Calu3 (cell line): Measurements from ENCODE around the gene OR1S1. TPM values are rescaled to one million over a fixed set of nuclear protein-coding genes. Genes with fewer than 3 reads are reported as not detected.

Experiments used
- BruUV-seq: library from RNA; stranded (reverse); fragments of 400-500 nt; replicated peaks from 2 replicates; lab custom pipeline; 2021; lab: Mats Ljungman, UMichigan
- CTCF ChIA-PET: fragments of 300-600 bp; sonication (Branson Sonifier 250); formaldehyde crosslinking; loops from one replicate; lab custom pipeline; 2022; ENCODE audit warnings: antibody characterized with exemption; lab: Charles Lee
- DNase-seq: peaks from one replicate; pipeline ENCODE4 v3.0.0; 2022
- H3K27ac Mint-ChIP-seq: one replicate; pipeline ENCODE4 v1.8.0; 2022; ENCODE audit warnings: mixed read lengths; ENCODE audit not compliant: unreplicated experiment
- H3K27me3 Mint-ChIP-seq: one replicate; pipeline ENCODE4 v1.8.0; 2022; ENCODE audit warnings: mixed read lengths; ENCODE audit not compliant: unreplicated experiment
- H3K36me3 Mint-ChIP-seq: one replicate; pipeline ENCODE4 v1.8.0; 2022; ENCODE audit warnings: mild to moderate bottlenecking, moderate library complexity, mixed read lengths; ENCODE audit not compliant: insufficient read depth, unreplicated experiment
- H3K4me1 Mint-ChIP-seq: one replicate; pipeline ENCODE4 v1.8.0; 2022; ENCODE audit warnings: mild to moderate bottlenecking, low read depth, mixed read lengths; ENCODE audit not compliant: unreplicated experiment
- H3K4me3 Mint-ChIP-seq: one replicate; pipeline ENCODE4 v1.8.0; 2022; ENCODE audit warnings: mild to moderate bottlenecking, low read depth, moderate library complexity, mixed read lengths; ENCODE audit not compliant: unreplicated experiment
- H3K9me3 Mint-ChIP-seq: one replicate; pipeline ENCODE4 v1.8.0; 2022; ENCODE audit warnings: low read depth, mixed read lengths; ENCODE audit not compliant: unreplicated experiment
- intact Hi-C: fragments of 100-400 bp; cut with micrococcal nuclease; formaldehyde crosslinking; loops from one replicate; pipeline ENCODE4 v1.10.0; 2022; ENCODE audit not compliant: unreplicated experiment
- total RNA-seq: library from RNA; stranded (reverse); gene quantifications from 2 replicates; pipeline ENCODE4 v1.2.3, GENCODE V29; 2022
- TF ChIP-seq, protein P1 (sequence below): fragments of 200-600 bp; IDR thresholded peaks from one replicate; pipeline ENCODE4 v1.8.0; 2022; ENCODE audit warnings: antibody characterized with exemption; ENCODE audit not compliant: unreplicated experiment

Gene OR1S1
- total RNA-seq, 1 experiment from 2014 or later, result not detected

DNA sequence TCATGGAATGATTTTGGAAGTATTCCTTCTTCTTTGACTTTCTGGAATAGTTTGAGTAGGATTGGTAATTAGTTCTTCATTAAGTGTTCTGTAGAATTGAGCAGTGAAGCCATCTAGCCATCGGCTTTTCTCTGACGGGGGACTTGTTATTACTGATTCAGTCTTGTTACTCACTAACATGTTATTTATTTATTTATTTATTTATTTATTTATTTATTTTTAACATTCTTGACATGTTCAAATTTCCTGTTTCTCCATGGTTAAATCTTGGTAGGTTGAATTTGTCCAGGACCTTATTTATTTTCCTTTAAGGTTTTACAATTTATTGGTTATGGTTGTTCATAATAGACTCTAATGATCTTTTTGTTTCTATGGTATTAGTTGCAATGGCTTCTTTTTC lies 31.4 kb downstream of the OR1S1 start:
- no peak for DNase-seq
- TF ChIP-seq, protein P1, sequence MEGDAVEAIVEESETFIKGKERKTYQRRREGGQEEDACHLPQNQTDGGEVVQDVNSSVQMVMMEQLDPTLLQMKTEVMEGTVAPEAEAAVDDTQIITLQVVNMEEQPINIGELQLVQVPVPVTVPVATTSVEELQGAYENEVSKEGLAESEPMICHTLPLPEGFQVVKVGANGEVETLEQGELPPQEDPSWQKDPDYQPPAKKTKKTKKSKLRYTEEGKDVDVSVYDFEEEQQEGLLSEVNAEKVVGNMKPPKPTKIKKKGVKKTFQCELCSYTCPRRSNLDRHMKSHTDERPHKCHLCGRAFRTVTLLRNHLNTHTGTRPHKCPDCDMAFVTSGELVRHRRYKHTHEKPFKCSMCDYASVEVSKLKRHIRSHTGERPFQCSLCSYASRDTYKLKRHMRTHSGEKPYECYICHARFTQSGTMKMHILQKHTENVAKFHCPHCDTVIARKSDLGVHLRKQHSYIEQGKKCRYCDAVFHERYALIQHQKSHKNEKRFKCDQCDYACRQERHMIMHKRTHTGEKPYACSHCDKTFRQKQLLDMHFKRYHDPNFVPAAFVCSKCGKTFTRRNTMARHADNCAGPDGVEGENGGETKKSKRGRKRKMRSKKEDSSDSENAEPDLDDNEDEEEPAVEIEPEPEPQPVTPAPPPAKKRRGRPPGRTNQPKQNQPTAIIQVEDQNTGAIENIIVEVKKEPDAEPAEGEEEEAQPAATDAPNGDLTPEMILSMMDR, result no peak
- H3K27me3 Mint-ChIP-seq, result no peaks in the 10 kb centered on the region
- H3K4me3 Mint-ChIP-seq, result no peak overlapping the region
- H3K9me3 Mint-ChIP-seq, result peaks cover 4% of the 10 kb centered on the region
- H3K27ac Mint-ChIP-seq, result no peak overlapping the region
- no peaks in the 10 kb centered on the region for H3K36me3 Mint-ChIP-seq
- no TSS peak for BruUV-seq
- CTCF ChIA-PET, result no interaction called here
- no peaks in the 10 kb centered on the region for H3K4me1 Mint-ChIP-seq
- intact Hi-C loops, result no loop called here

DNA sequence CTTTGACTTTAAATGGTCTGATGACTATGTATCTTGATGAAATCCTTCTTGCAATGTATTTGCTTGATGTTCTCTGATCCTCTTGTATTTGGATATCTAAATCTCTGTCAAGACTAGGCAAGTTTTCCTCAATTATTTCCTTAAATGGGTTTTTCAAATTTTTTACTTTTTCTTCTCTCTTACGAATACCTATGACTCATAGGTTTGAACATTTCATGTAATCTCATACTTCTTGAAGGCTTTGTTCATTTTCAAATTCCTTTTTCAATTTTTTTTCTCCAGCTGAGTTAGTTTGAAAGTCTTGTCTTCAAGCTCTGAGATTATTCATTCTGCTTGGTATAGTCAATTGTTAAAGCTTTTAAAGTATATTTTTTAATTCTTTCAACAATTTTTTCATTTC lies 42.4 kb downstream of the OR1S1 start:
- Mint-ChIP-seq H3K36me3 (no peaks in the 10 kb centered on the region), H3K4me3 (no peak overlapping the region), H3K27me3 (no peaks in the 10 kb centered on the region), H3K27ac (no peak overlapping the region), H3K9me3 (peaks cover 5% of the 10 kb centered on the region), H3K4me1 (no peaks in the 10 kb centered on the region)
- intact Hi-C loops, result no loop called here
- TF ChIP-seq, protein P1, result no peak
- no peak for DNase-seq
- BruUV-seq, result no TSS peak
- CTCF ChIA-PET, result no interaction called here

DNA sequence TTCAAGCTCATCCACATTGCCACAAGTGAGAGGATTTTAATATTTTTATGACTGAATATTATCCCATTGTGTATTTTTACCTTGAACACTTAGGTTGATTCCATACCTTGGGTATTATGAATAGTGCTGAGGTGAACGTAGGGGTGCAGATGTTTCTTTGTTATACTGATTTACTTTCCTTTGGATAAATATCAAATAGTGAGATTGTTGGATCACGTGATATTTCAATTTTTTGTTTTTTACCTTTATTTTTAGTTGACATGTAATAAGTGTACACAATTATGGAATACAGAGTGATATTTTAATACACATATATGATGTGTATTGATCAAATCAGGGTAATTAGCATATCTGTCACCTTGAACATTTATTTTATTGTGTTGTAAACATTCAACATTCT lies 47.5 kb downstream of the OR1S1 start:
- Mint-ChIP-seq H3K27me3 (no peaks in the 10 kb centered on the region), H3K36me3 (no peaks in the 10 kb centered on the region), H3K4me3 (no peak overlapping the region), H3K4me1 (no peaks in the 10 kb centered on the region), H3K9me3 (no peaks in the 10 kb centered on the region), H3K27ac (no peak overlapping the region)
- intact Hi-C loops, result no loop called here
- no peak for DNase-seq
- BruUV-seq, result no TSS peak
- CTCF ChIA-PET, result no interaction called here
- TF ChIP-seq, protein P1, result no peak

Other genes with a start within 250 kb of the OR1S1 start
- not detected in 2 replicates for gene OR9Q1, start 188.8 kb upstream of the OR1S1 start, total RNA-seq
- not detected in 2 replicates for gene OR6Q1, start 181.8 kb upstream of the OR1S1 start, total RNA-seq
- not detected in 2 replicates for gene OR9I1, start 87.2 kb upstream of the OR1S1 start, total RNA-seq
- not detected in 2 replicates for gene OR9Q2, start 23.6 kb upstream of the OR1S1 start, total RNA-seq
- gene OR1S2, start 8.6 kb upstream of the OR1S1 start, total RNA-seq, result not detected in 2 replicates
- not detected in 2 replicates for gene OR10Q1, start 16.2 kb downstream of the OR1S1 start, total RNA-seq
- not detected in 2 replicates for gene OR10W1, start 55.5 kb downstream of the OR1S1 start, total RNA-seq
- gene OR5B17, start 146.3 kb downstream of the OR1S1 start, total RNA-seq, result not detected in 2 replicates
- not detected in 2 replicates for gene OR5B3, start 194.2 kb downstream of the OR1S1 start, total RNA-seq
- gene OR5B2, start 215.4 kb downstream of the OR1S1 start, total RNA-seq, result not detected in 2 replicates
- gene OR5B12, start 229.5 kb downstream of the OR1S1 start, total RNA-seq, result not detected in 2 replicates